AG04449 (cell line): ENCODE results near the gene MDFIC2.

ENCODE experiments used
- CTCF ChIA-PET: fragments of 350-600 bp; formaldehyde crosslinking; extraction: SDS; loops from one replicate; lab custom pipeline; 2021; ENCODE audit warnings: antibody characterized with exemption; lab: Yijun Ruan, JAX
- POLR2A ChIA-PET: fragments of 400-600, 350-600 bp; formaldehyde crosslinking; extraction: SDS; loops from one replicate; lab custom pipeline; 2020; ENCODE audit warnings: antibody characterized with exemption, inconsistent platforms; lab: Yijun Ruan, JAX
- DNase-seq: peaks from one replicate; pipeline ENCODE4 v3.0.0-alpha.2; 2010; ENCODE audit warnings: low read depth, low spot score
- H3K4me3 ChIP-seq: 2 replicates; pipeline ENCODE4 v1.5.1; 2011; ENCODE audit warnings: low read depth, mild to moderate bottlenecking, control low read depth, low read length
- TF ChIP-seq, protein P1 (sequence below): IDR thresholded peaks from one replicate; pipeline ENCODE4 v1.5.1; 2011; ENCODE audit warnings: mild to moderate bottlenecking, moderate library complexity, low read length, control low read depth, inconsistent platforms; ENCODE audit not compliant: insufficient read depth; ENCODE audit errors: missing control alignments

Gene MDFIC2

DNA sequence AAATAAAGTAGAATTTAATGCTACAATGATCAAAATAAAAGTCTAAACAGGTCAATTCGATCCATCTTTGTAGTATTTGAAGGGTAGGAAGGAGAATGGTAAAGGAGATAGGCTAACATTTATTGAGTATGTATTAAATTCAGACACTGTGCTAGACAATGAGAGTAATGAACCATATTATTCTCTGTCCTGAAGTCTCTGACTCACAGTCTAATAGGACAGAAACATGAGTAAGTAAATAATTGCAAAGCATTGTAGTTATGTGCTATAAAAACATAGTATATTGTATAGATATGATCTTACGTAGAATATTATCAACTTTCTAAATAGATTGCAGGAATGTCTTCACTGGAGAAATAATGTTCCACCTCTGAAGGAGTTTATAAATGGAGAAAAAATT is 64.5 kb downstream of the MDFIC2 start:
- ChIA-PET POLR2A (no interaction called here), CTCF (no interaction called here)
- no peak overlapping the region for H3K4me3 ChIP-seq
- DNase-seq, result no peak
- TF ChIP-seq, protein P1, sequence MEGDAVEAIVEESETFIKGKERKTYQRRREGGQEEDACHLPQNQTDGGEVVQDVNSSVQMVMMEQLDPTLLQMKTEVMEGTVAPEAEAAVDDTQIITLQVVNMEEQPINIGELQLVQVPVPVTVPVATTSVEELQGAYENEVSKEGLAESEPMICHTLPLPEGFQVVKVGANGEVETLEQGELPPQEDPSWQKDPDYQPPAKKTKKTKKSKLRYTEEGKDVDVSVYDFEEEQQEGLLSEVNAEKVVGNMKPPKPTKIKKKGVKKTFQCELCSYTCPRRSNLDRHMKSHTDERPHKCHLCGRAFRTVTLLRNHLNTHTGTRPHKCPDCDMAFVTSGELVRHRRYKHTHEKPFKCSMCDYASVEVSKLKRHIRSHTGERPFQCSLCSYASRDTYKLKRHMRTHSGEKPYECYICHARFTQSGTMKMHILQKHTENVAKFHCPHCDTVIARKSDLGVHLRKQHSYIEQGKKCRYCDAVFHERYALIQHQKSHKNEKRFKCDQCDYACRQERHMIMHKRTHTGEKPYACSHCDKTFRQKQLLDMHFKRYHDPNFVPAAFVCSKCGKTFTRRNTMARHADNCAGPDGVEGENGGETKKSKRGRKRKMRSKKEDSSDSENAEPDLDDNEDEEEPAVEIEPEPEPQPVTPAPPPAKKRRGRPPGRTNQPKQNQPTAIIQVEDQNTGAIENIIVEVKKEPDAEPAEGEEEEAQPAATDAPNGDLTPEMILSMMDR, result no peak

DNA sequence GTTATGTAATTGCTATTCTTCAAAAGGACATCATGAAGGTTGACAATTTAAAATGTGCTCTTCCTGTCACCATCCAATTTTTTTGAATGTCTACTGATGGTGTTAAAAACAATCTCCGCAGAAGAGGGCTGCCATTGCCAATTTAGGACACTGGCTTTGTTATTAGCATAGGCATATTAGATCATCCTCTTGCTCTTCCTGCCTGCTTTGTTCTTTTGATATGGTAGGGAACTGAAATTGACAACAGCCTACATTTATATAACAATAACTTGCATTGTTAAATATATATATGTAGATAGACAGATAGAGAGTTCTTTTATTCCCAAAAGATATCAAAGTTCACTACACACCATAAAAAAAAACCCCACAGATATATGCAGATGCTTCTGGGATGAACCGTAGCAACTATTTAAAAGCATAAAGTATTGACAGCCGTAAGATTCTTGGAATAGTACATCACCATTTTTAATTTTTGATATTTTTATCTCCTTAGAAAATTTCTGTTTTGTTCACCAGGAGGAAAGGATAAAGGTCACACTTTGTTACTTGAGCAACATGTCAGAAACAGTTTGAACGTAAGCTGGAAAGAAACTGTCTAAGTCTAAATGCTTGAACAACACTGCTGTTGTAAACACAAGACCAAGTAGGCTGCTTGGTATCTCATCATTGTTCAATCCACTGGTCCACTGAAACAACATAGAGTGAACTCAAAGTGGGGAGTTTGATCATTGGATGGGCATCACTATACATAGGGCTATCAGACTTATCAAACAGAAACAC is 66.5 kb downstream of the MDFIC2 start:
- ChIA-PET CTCF (no interaction called here), POLR2A (no interaction called here)

DNA sequence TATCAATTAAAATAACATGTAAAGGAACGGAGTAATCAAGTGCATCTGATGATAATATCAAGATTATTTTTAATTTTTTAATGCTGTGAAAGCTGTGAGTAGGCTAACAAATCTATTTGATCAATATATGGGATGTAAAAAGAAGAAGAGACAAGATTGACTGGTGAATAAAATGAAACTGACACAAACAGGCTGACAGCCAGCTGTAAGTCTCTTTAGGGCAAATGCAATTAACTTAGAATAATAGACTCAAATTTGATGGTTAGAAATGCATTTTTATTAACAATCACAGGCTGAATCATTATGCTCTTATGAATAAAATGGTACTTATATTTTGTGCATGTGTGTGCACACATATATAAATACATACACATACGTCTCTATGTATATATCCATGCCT is 68.0 kb downstream of the MDFIC2 start:
- TF ChIP-seq, protein P1, result no peak
- ChIA-PET CTCF (no interaction called here), POLR2A (no interaction called here)
- H3K4me3 ChIP-seq, result no peak overlapping the region
- no peak for DNase-seq

More for the DNA sequence above, 66.5 kb downstream of the MDFIC2 start:
- TF ChIP-seq, protein P1, result no peak
- no peak for DNase-seq
- no peak overlapping the region for H3K4me3 ChIP-seq

DNA sequence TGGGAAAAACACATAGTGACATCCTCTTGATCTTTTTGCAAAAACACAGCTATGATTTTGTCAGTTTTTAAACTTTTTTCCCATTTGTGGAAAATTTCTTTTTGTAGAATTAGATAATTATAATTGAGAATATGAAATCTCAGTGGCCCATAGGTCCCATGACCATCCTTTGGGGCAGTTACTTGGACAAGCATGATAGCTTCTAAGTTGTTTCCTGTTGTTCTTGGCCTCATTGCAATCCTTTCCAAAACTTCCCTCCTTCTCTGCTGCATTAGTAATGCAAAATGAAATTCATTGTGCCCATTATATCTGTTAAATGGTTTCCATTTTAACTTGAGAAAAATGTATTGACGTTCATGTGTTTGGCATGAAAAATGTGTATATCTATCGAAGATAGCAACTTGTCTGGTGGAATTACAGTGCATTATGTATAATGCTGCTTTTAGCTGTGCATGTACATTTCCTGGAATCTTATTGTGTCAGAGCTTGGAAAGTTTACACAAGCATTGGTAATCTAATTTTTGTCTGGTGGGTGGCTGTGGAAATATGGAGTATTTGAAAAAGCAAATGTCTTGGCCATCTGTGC is 70.0 kb downstream of the MDFIC2 start:
- POLR2A ChIA-PET, result no interaction called here
- DNase-seq, result no peak
- CTCF ChIA-PET, result no interaction called here
- H3K4me3 ChIP-seq, result no peak overlapping the region
- TF ChIP-seq, protein P1, result no peak

DNA sequence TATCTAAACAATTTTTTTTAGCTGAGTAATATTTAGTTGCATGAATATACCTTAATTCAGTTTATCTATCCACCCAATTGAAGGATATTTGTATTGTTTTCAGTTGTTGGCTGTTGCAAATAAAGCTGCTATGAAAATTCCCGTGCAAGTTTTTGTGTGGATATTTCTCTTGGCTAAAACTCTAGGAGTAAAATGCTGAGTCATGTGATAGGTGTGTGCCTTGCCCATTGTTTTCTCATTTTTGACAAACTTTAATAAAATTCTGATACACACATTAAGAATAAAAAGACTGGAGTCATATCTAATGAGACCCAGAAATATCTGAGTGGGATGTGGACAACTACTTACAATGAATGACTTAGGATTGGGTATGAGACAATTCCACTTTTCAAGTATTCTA is 78.6 kb downstream of the MDFIC2 start:
- POLR2A ChIA-PET, result no interaction called here
- DNase-seq, result no peak
- CTCF ChIA-PET, result no interaction called here
- no peak overlapping the region for H3K4me3 ChIP-seq
- TF ChIP-seq, protein P1, result no peak

DNA sequence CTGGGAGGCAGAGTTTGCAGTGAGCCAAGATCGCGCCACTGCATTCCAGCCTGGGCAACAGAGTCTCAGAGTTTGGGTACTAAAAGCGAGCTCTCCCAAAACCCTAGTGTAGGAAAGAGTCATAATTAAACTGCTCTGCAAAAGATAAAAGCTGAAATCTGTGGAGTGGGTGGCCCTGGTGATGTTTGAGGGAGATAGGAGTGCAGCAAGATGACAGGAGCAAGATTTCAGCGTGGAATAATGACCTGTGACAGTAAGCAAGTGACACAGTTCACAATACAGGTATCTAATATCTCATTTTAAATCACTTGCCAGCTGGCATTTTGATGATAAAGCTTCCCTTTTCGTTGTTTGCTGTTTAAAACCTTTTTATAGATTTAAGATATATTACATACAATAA is 79.3 kb downstream of the MDFIC2 start:
- CTCF ChIA-PET, result no interaction called here
- POLR2A ChIA-PET, result no interaction called here
- H3K4me3 ChIP-seq, result no peak overlapping the region
- TF ChIP-seq, protein P1, result no peak
- DNase-seq, result no peak
